Measurements from ENCODE around the gene CALHM1. TPM values are rescaled to one million over a fixed set of nuclear protein-coding genes. Genes with fewer than 3 reads are reported as not detected.

CALHM1 gene
- total and polyA plus RNA-seq, 2 of the 13 experiments (the other 11 are each of a cell fraction or from before 2014, with no cell fraction given), result 0.04 TPM; not detected in 1

- BruUV-seq (replicated peaks), result no TSS peak
- Histone ChIP-seq H3K9ac (ENCODE audit: insufficient read depth, low read depth, low read length) (no peak overlapping the region), H3K79me2 (ENCODE audit: insufficient read depth, low read length) (no peaks in the 10 kb centered on the region), H3K36me3 (replicated peaks in 1 of 2; ENCODE audit: control insufficient read depth in 1 of 2, insufficient read depth in 2 of 2, low read length in 2 of 2) (no peaks in the 10 kb centered on the region), H4K20me1 (ENCODE audit: insufficient read depth, low read length) (no peaks in the 10 kb centered on the region), H3K27me3 (ENCODE audit: control insufficient read depth in 1 of 2, insufficient read depth in 2 of 2, low read length in 2 of 2) (peaks cover 1 to 42% of the 10 kb centered on the region in 2 experiments; a peak in 3 of 5 replicates), H3K4me2 (ENCODE audit: low read depth, low read length) (no peak overlapping the region), H2AFZ (ENCODE audit: low read length) (no peak overlapping the region), H3K27ac (ENCODE audit: extremely low read length, insufficient read depth, low read length) (no peak overlapping the region), H3K4me1 (ENCODE audit: insufficient read depth, low read length) (peaks cover 18% of the 10 kb centered on the region), H3K9me3 (ENCODE audit: low read length) (no peaks in the 10 kb centered on the region), H3K4me3 (replicated peaks in 1 of 3; ENCODE audit: insufficient read depth in 1 of 3, low read depth in 2 of 3, low read length in 3 of 3) (no peak overlapping the region)
- WGBS (ENCODE audit: low lambda C conversion rate), result 57% methylated on average over 7 of the region's 7 CpGs
- ChIA-PET CTCF (ENCODE audit: low intra/inter-chr PET ratio, low total read pairs) (no interaction called here), POLR2A (no interaction called here)
- ATAC-seq, result no peak
- TF ChIP-seq PLSCR1 (CRISPR knock-in tag; IDR thresholded peaks at IDR 0.05; ENCODE audit: borderline replicate concordance) (no peak), MAFK (conservative IDR thresholded peaks at IDR 0.05 in 1 of 2, IDR thresholded peaks at IDR 0.05 in 1 of 2; ENCODE audit: low read length in 2 of 2) (no peak), ZMAT5 (CRISPR knock-in tag; IDR thresholded peaks at IDR 0.05; ENCODE audit: borderline replicate concordance, low read depth) (no peak), CAMTA2 (CRISPR knock-in tag; IDR thresholded peaks at IDR 0.05; ENCODE audit: borderline replicate concordance) (no peak), ZNF768 (CRISPR knock-in tag; IDR thresholded peaks at IDR 0.05) (no peak), ZNF275 (CRISPR knock-in tag; IDR thresholded peaks at IDR 0.05; ENCODE audit: borderline replicate concordance) (no peak), NR0B2 (CRISPR knock-in tag; IDR thresholded peaks at IDR 0.05) (no peak), MAFG (CRISPR knock-in tag; IDR thresholded peaks at IDR 0.05) (no peak), ZNF670 (CRISPR knock-in tag; IDR thresholded peaks at IDR 0.05; ENCODE audit: borderline replicate concordance) (no peak)
- in situ Hi-C loops (cut with HindIII; ENCODE audit: extremely low pct_ligation_motif_present, low pct_unique_long_range_greater_than_20kb) (no loop called here), intact Hi-C loops (cut with micrococcal nuclease; ENCODE audit: unreplicated experiment) (no loop called here)
- no peak for FAIRE-seq
- DNase-seq (ENCODE audit: low spot score), result no peak
Observed at GRCh38 chr10:103467406-103467805, 8.7 kb upstream of the CALHM1 start.

Measured in HepG2 (cell line).